H1 (cell line): ENCODE results near the gene CDC123. TPM values are rescaled to one million over a fixed set of nuclear protein-coding genes. Genes with fewer than 3 reads are reported as not detected.

Experiments
- CTCF ChIA-PET: fragments of 300-600 bp; sonication (Branson Sonifier 250); formaldehyde crosslinking; loops from one replicate; lab custom pipeline; 2021; ENCODE audit not compliant: partially characterized antibody; lab: Charles Lee
- POLR2A ChIA-PET: fragments of 300-600 bp; sonication (Branson Sonifier 250); formaldehyde crosslinking; loops from one replicate; lab custom pipeline; 2021; ENCODE audit warnings: inconsistent platforms; ENCODE audit not compliant: partially characterized antibody; lab: Charles Lee
- DNase-seq, 2 experiments: peaks; one replicate each; pipeline versions ENCODE4 v3.0.0 to v3.0.0-alpha.2; 2010 to 2022; ENCODE audit warnings: low spot score in 2 of 2, low read depth in 1 of 2, mixed read lengths in 1 of 2
- FAIRE-seq: peaks from 2 replicates; lab custom pipeline; 2011; peaks lifted over from hg19 to GRCh38; lab: Jason Lieb, UNC
- H2AFZ ChIP-seq: 2 replicates; pipeline ENCODE4 v1.8.1; 2012; ENCODE audit warnings: low read length, inconsistent platforms
- H2AK5ac ChIP-seq: 2 replicates; pipeline ENCODE4 v1.6.1; 2013; ENCODE audit warnings: low read depth, low read length
- H2BK120ac ChIP-seq: replicated peaks from 2 replicates; pipeline ENCODE3; 2013; ENCODE audit warnings: low read depth, low read length, inconsistent platforms
- H2BK12ac ChIP-seq: 2 replicates; pipeline ENCODE4 v1.6.1; 2013; ENCODE audit warnings: low read depth, low read length
- H2BK15ac ChIP-seq: 2 replicates; pipeline ENCODE4 v1.6.1; 2013; ENCODE audit warnings: low read length
- H2BK20ac ChIP-seq: 2 replicates; pipeline ENCODE4 v1.6.1; 2013; ENCODE audit warnings: low read length
- H2BK5ac ChIP-seq: 2 replicates; pipeline ENCODE4 v1.6.1; 2013; ENCODE audit warnings: low read depth, low read length
- H3K14ac ChIP-seq: 2 replicates; pipeline ENCODE4 v1.6.1; 2013; ENCODE audit warnings: inconsistent platforms; ENCODE audit not compliant: insufficient read length
- H3K18ac ChIP-seq: 2 replicates; pipeline ENCODE4 v1.6.1; 2013; ENCODE audit warnings: low read length; ENCODE audit errors: extremely low read depth
- H3K23ac ChIP-seq: 2 replicates; pipeline ENCODE4 v1.6.1; 2013; ENCODE audit warnings: inconsistent platforms; ENCODE audit not compliant: insufficient read length
- H3K23me2 ChIP-seq: 2 replicates; pipeline ENCODE4 v1.6.1; 2013; ENCODE audit warnings: low read depth, low read length
- H3K27ac ChIP-seq: 2 replicates; pipeline ENCODE4 v1.6.1; 2011; ENCODE audit warnings: low read depth, low read length, inconsistent platforms
- H3K27me3 ChIP-seq, 4 experiments: replicated peaks in 1 of 4; 1 replicate in 1 of 4; 2 replicates in 3 of 4; pipeline versions ENCODE4 v1.6.1 to v1.8.1; 2011 to 2013; ENCODE audit warnings: low read length in 3 of 4, mild to moderate bottlenecking in 3 of 4, inconsistent platforms in 2 of 4, mixed read lengths in 2 of 4, moderate library complexity in 1 of 4; ENCODE audit not compliant: control insufficient read depth in 3 of 4, insufficient read depth in 3 of 4; ENCODE audit errors: extremely low read depth in 1 of 4
- H3K36me3 ChIP-seq, 4 experiments: 2 replicates each; pipeline versions ENCODE4 v1.6.1 to v1.8.1; 2011 to 2013; ENCODE audit warnings: mild to moderate bottlenecking in 4 of 4, low read length in 3 of 4, moderate library complexity in 2 of 4, control low read depth in 1 of 4, inconsistent platforms in 1 of 4; ENCODE audit not compliant: insufficient read depth in 4 of 4, control insufficient read depth in 2 of 4
- H3K4ac ChIP-seq: replicated peaks from 2 replicates; pipeline ENCODE3; 2013; ENCODE audit warnings: low read length, low read depth, mixed read lengths, inconsistent platforms; ENCODE audit not compliant: insufficient read length
- H3K4me1 ChIP-seq, 4 experiments: replicated peaks in 1 of 4; 1 replicate in 1 of 4; 2 replicates in 3 of 4; pipeline versions ENCODE4 v1.6.1 to v1.8.1; 2011 to 2013; ENCODE audit warnings: low read length in 3 of 4, inconsistent platforms in 2 of 4, mixed read lengths in 1 of 4; ENCODE audit not compliant: insufficient read depth in 4 of 4, control insufficient read depth in 3 of 4
- H3K4me2 ChIP-seq, 2 experiments: 2 replicates each; pipeline versions ENCODE4 v1.6.1 to v1.8.1; 2011 to 2013; ENCODE audit warnings: low read depth in 2 of 2, low read length in 2 of 2, control low read depth in 1 of 2, inconsistent platforms in 1 of 2, mild to moderate bottlenecking in 1 of 2; ENCODE audit not compliant: insufficient read depth in 1 of 2
- H3K4me3 ChIP-seq, 4 experiments: fragments of 200-600, 300-600 bp in 1 of 4; sonication (generic), shearing (Covaris generic), sonication (Bioruptor Twin) in 1 of 4; 2 replicates each; pipeline versions ENCODE4 v1.5.1 to v1.8.1; 2011 to 2016; ENCODE audit warnings: low read length in 4 of 4, low read depth in 3 of 4, control low read depth in 2 of 4, inconsistent platforms in 2 of 4, mild to moderate bottlenecking in 2 of 4, mixed read lengths in 1 of 4, moderate library complexity in 1 of 4; ENCODE audit not compliant: insufficient read depth in 2 of 4; ENCODE audit errors: extremely low read depth in 1 of 4
- H3K56ac ChIP-seq: replicated peaks from 2 replicates; pipeline ENCODE3; 2013; ENCODE audit warnings: low read depth, mild to moderate bottlenecking, mixed read lengths, low read length, inconsistent platforms; ENCODE audit not compliant: insufficient read length
- H3K79me1 ChIP-seq: 2 replicates; pipeline ENCODE4 v1.6.1; 2013; ENCODE audit warnings: low read depth, low read length, control low read depth
- H3K79me2 ChIP-seq, 2 experiments: 2 replicates each; pipeline versions ENCODE4 v1.6.1 to v1.8.1; 2012 to 2013; ENCODE audit warnings: low read length in 2 of 2, mild to moderate bottlenecking in 2 of 2, inconsistent platforms in 1 of 2; ENCODE audit not compliant: insufficient read depth in 2 of 2, control insufficient read depth in 1 of 2
- H3K9ac ChIP-seq, 4 experiments: replicated peaks in 1 of 4; 1 replicate in 1 of 4; 2 replicates in 3 of 4; pipeline versions ENCODE4 v1.6.1 to v1.8.1; 2011 to 2013; ENCODE audit warnings: low read depth in 3 of 4, low read length in 3 of 4, control low read depth in 2 of 4, mild to moderate bottlenecking in 2 of 4, moderate library complexity in 2 of 4, inconsistent platforms in 1 of 4; ENCODE audit errors: extremely low read depth in 1 of 4
- H3K9me3 ChIP-seq, 2 experiments: 2 replicates each; pipeline versions ENCODE4 v1.6.1 to v1.8.1; 2012 to 2013; ENCODE audit warnings: mild to moderate bottlenecking in 2 of 2, moderate library complexity in 2 of 2, control low read depth in 1 of 2, inconsistent platforms in 1 of 2, low read depth in 1 of 2, low read length in 1 of 2, mixed read lengths in 1 of 2; ENCODE audit not compliant: insufficient read depth in 2 of 2
- H4K20me1 ChIP-seq, 2 experiments: replicated peaks in 1 of 2; 2 replicates each; pipeline versions ENCODE3 to v1.8.1; 2011 to 2013; ENCODE audit warnings: inconsistent platforms in 2 of 2, low read length in 2 of 2, mild to moderate bottlenecking in 1 of 2; ENCODE audit not compliant: insufficient read depth in 2 of 2, control insufficient read depth in 1 of 2
- H4K5ac ChIP-seq: 2 replicates; pipeline ENCODE4 v1.6.1; 2013; ENCODE audit warnings: low read length, low read depth, mixed read lengths, inconsistent platforms; ENCODE audit not compliant: insufficient read length
- H4K8ac ChIP-seq: 2 replicates; pipeline ENCODE4 v1.8.0; 2013; ENCODE audit warnings: mild to moderate bottlenecking, moderate library complexity, low read length, inconsistent platforms; ENCODE audit not compliant: insufficient read depth; ENCODE audit errors: extremely low read depth
- H4K91ac ChIP-seq: replicated peaks from 2 replicates; pipeline ENCODE3; 2013; ENCODE audit warnings: low read length, mixed read lengths, inconsistent platforms; ENCODE audit not compliant: insufficient read length
- BCL11A ChIP-seq, 2 experiments: IDR thresholded peaks; one replicate each; pipeline ENCODE4 v1.6.1; 2011; ENCODE audit warnings: low read depth in 2 of 2, low read length in 2 of 2, mild to moderate bottlenecking in 2 of 2
- CHD1 ChIP-seq: IDR thresholded peaks from 2 replicates; pipeline ENCODE4 v1.6.1; 2012; ENCODE audit warnings: low read depth, low read length, improper control_type of control experiment
- CHD2 ChIP-seq: IDR thresholded peaks from 2 replicates; pipeline ENCODE4 v1.6.1; 2012; ENCODE audit warnings: low read length, improper control_type of control experiment
- CTBP2 ChIP-seq: IDR thresholded peaks from 2 replicates; pipeline ENCODE4 v1.7.0; 2011; ENCODE audit warnings: borderline replicate concordance, mild to moderate bottlenecking, moderate library complexity, mixed read lengths, low read length; ENCODE audit not compliant: insufficient read depth, insufficient read length
- EZH2 ChIP-seq: fragments of 200-600 bp; sonication (generic); IDR thresholded peaks from 2 replicates; pipeline ENCODE4 v1.7.1; 2012; ENCODE audit warnings: low read depth, mild to moderate bottlenecking, moderate library complexity, low read length, inconsistent platforms; ENCODE audit not compliant: severe bottlenecking
- NANOG ChIP-seq: IDR thresholded peaks from 2 replicates; pipeline ENCODE4 v1.6.1; 2011; ENCODE audit warnings: low read length, low read depth, mild to moderate bottlenecking, inconsistent platforms; ENCODE audit not compliant: insufficient read depth, poor library complexity, severe bottlenecking
- POLR2A ChIP-seq, 2 experiments: IDR thresholded peaks; 1 replicate in 1 of 2; 2 replicates in 1 of 2; pipeline ENCODE4 v1.6.1; 2011; ENCODE audit warnings: low read depth in 2 of 2, low read length in 2 of 2, mild to moderate bottlenecking in 2 of 2; ENCODE audit errors: control extremely low read depth in 1 of 2
- RAD21 ChIP-seq, 2 experiments: IDR thresholded peaks in 1 of 2; conservative IDR thresholded peaks in 1 of 2; 2 replicates each; pipeline ENCODE4 v1.6.1; 2011; ENCODE audit warnings: low read depth in 2 of 2, low read length in 2 of 2, improper control_type of control experiment in 1 of 2, inconsistent platforms in 1 of 2, mild to moderate bottlenecking in 1 of 2, moderate library complexity in 1 of 2
- RNF2 ChIP-seq: fragments of 200-900, 300-1000 bp; sonication (generic); IDR thresholded peaks from 2 replicates; pipeline ENCODE4 v1.7.1; 2016; ENCODE audit warnings: borderline replicate concordance, low read depth, mild to moderate bottlenecking, antibody characterized with exemption, low read length; ENCODE audit not compliant: poor library complexity, severe bottlenecking; ENCODE audit errors: missing control alignments
- TAF7 ChIP-seq: optimal IDR thresholded peaks from 2 replicates; pipeline ENCODE3; 2011; ENCODE audit warnings: low read depth, mild to moderate bottlenecking, inconsistent platforms, low read length, moderate library complexity, borderline replicate concordance
- TEAD4 ChIP-seq: IDR thresholded peaks from 2 replicates; pipeline ENCODE4 v1.6.1; 2012; ENCODE audit warnings: low read depth, low read length, inconsistent platforms, mixed read lengths
- WGBS, 2 experiments: shearing (Covaris generic) in 1 of 2; methylation state at CpG; one replicate each; pipeline versions ENCODE4 v1.1.6 to v1.1.7; 2013 to 2015; ENCODE audit warnings: low lambda C conversion rate in 2 of 2, mixed read lengths in 2 of 2, inconsistent platforms in 1 of 2, low coverage in 1 of 2, missing lambda C conversion rate in 1 of 2; ENCODE audit not compliant: insufficient replicate concordance in 2 of 2, insufficient coverage in 1 of 2, insufficient read length in 1 of 2; ENCODE audit errors: extremely low coverage in 1 of 2, missing lambda C conversion rate in 1 of 2; 5-methylcytosine and 5-hydroxymethylcytosine counted together
- polyA plus RNA-seq, 7 experiments: library from polyadenylated mRNA; depleted of rRNA in 3 of 7; stranded (reverse) in 5 of 7; unstranded in 2 of 7; fragments of >200 nt in 5 of 7; fragments of 200-250 nt in 2 of 7; gene quantifications; 1 replicate in 5 of 7; 2 replicates in 1 of 7; 4 replicates in 1 of 7; pipeline versions ENCODE4 v1.2.1 to v1.2.3, GENCODE V29; 2011 to 2013; ENCODE audit warnings: missing spikeins in 2 of 7, mixed read lengths in 2 of 7
- total RNA-seq: library from RNA; stranded (reverse); fragmentation: NEBNext Ultra II Directional; extraction: Animal tissue kit (Norgen Biotek cat#: 25700); gene quantifications from 2 replicates; pipeline ENCODE4 v1.2.1, GENCODE V29; 2021

The CDC123 gene
- total and polyA plus RNA-seq, 2 of the 8 experiments (the other 6 are each of a cell fraction or from before 2014, with no cell fraction given): 115 to 202 TPM

- FAIRE-seq: no peak
- no peak overlapping the region for H3K14ac ChIP-seq
- H3K9ac ChIP-seq: no peak overlapping the region
- H3K4me1 ChIP-seq: no peaks in the 10 kb centered on the region
- no peak overlapping the region for H3K56ac ChIP-seq
- no peaks in the 10 kb centered on the region for H3K79me2 ChIP-seq
- H4K20me1 ChIP-seq: no peaks in the 10 kb centered on the region
- no peak overlapping the region for H2BK120ac ChIP-seq
- ChIA-PET POLR2A (no interaction called here), CTCF (no interaction called here)
- no peak overlapping the region for H3K4ac ChIP-seq
- DNase-seq: no peak
- H3K36me3 ChIP-seq: no peaks in the 10 kb centered on the region; a peak in 3 of 8 replicates
- H3K4me2 ChIP-seq: no peak overlapping the region
- H2BK5ac ChIP-seq: no peak overlapping the region
- no peak overlapping the region for H2BK12ac ChIP-seq
- no peak overlapping the region for H3K23ac ChIP-seq
- TF ChIP-seq TAF7 (no peak), NANOG (no peak), CTBP2 (no peak), BCL11A (IDR thresholded peaks at IDR 0.05; ENCODE audit: low read depth in 2 of 2, low read length in 2 of 2) (no peak), CHD1 (no peak), RAD21 (IDR thresholded peaks at IDR 0.05 in 1 of 2, conservative IDR thresholded peaks at IDR 0.05 in 1 of 2; ENCODE audit: low read depth in 2 of 2, low read length in 2 of 2) (no peak), TEAD4 (no peak), POLR2A (IDR thresholded peaks at IDR 0.05; ENCODE audit: control extremely low read depth in 1 of 2, low read depth in 2 of 2, low read length in 2 of 2) (no peak), EZH2 (no peak), RNF2 (no peak), CHD2 (no peak)
- H2AK5ac ChIP-seq: no peak overlapping the region
- H2BK20ac ChIP-seq: no peak overlapping the region
- no peak overlapping the region for H2BK15ac ChIP-seq
- WGBS, 2 experiments: 76% methylated on average over 4 of the region's 4 CpGs; no CpG with 5 or more reads in 1 of the 2 experiments
- no peaks in the 10 kb centered on the region for H3K79me1 ChIP-seq
- no peak overlapping the region for H4K8ac ChIP-seq
- no peaks in the 10 kb centered on the region for H3K9me3 ChIP-seq
- no peak overlapping the region for H3K18ac ChIP-seq
- H4K5ac ChIP-seq: no peak overlapping the region
- H3K27ac ChIP-seq: no peak overlapping the region
- no peak overlapping the region for H4K91ac ChIP-seq
- no peak overlapping the region for H3K4me3 ChIP-seq
- peaks cover 0 to 1% (median 0%) of the 10 kb centered on the region in 4 experiments; a peak in 1 of 7 replicates for H3K27me3 ChIP-seq
- H2AFZ ChIP-seq: no peak overlapping the region
- no peaks in the 10 kb centered on the region for H3K23me2 ChIP-seq
These were observed 45.8 kb upstream of the CDC123 start for GRCh38 chr10:12150163-12150562.
